ENCODE measurements around the gene CLEC2D.
"Not testable (repeated sequence)": the region's sequence is repeated elsewhere in the genome, so short reads cannot be mapped to it uniquely, and the experiment has no call there.

Gene CLEC2D

GRCh38 chr12:9660046-9660445, 9.5 kb upstream of the CLEC2D start:
- no peak for FAIRE-seq

- no peak for FAIRE-seq
Observed at GRCh38 chr12:9661720-9662119, 7.8 kb upstream of the CLEC2D start.

- FAIRE-seq = no peak
Observed at GRCh38 chr12:9662488-9662887, 7.0 kb upstream of the CLEC2D start.

- FAIRE-seq = no peak
Observed at GRCh38 chr12:9667403-9668160, 1.9 kb upstream of the CLEC2D start.

- no peak for FAIRE-seq
Observed at GRCh38 chr12:9668161-9669018, 1.1 kb upstream of the CLEC2D start.

GRCh38 chr12:9669019-9669326, 540 bp upstream of the CLEC2D start:
- FAIRE-seq = no peak

- not testable (repeated sequence) for FAIRE-seq
Observed at GRCh38 chr12:9672340-9672739, 2.8 kb downstream of the CLEC2D start.

GRCh38 chr12:9673404-9674225, 4.1 kb downstream of the CLEC2D start:
- FAIRE-seq = no peak

- no peak for FAIRE-seq
Observed at GRCh38 chr12:9674226-9674590, 4.7 kb downstream of the CLEC2D start.

- FAIRE-seq = not testable (repeated sequence)
Observed at GRCh38 chr12:9682508-9682907, 13.0 kb downstream of the CLEC2D start.

GRCh38 chr12:9682949-9683348, 13.4 kb downstream of the CLEC2D start:
- FAIRE-seq = not testable (repeated sequence)

GRCh38 chr12:9685366-9685765, 15.9 kb downstream of the CLEC2D start:
- not testable (repeated sequence) for FAIRE-seq

- no peak for FAIRE-seq
Observed at GRCh38 chr12:9685915-9686314, 16.4 kb downstream of the CLEC2D start.

- FAIRE-seq = no peak
Observed at GRCh38 chr12:9687228-9687627, 17.7 kb downstream of the CLEC2D start.

GRCh38 chr12:9692909-9693308, 23.4 kb downstream of the CLEC2D start:
- no peak for FAIRE-seq

- no peak for FAIRE-seq
Observed at GRCh38 chr12:9694241-9694640, 24.7 kb downstream of the CLEC2D start.

GRCh38 chr12:9695150-9695549, 25.6 kb downstream of the CLEC2D start:
- not testable (repeated sequence) for FAIRE-seq

- FAIRE-seq = not testable (repeated sequence)
Observed at GRCh38 chr12:9695661-9696060, 26.1 kb downstream of the CLEC2D start.

GRCh38 chr12:9697619-9698018, 28.1 kb downstream of the CLEC2D start:
- no peak for FAIRE-seq

GRCh38 chr12:9698681-9699080, 29.2 kb downstream of the CLEC2D start:
- FAIRE-seq = no peak

- FAIRE-seq = no peak
Observed at GRCh38 chr12:9699269-9699897, 29.9 kb downstream of the CLEC2D start.

GRCh38 chr12:9699898-9700605, 30.5 kb downstream of the CLEC2D start:
- no peak for FAIRE-seq

Measured in islet of Langerhans (tissue), 1 donor.